ENCODE data around the gene DENND1B.
"Not testable (repeated sequence)": the region's sequence is repeated elsewhere in the genome, so short reads cannot be mapped to it uniquely, and the experiment has no call there.

The DENND1B gene

GRCh38 chr1:197622371-197622770 is 152.9 kb downstream of the DENND1B start:
- DNase-seq (ENCODE audit: low read depth), result no peak

- no peak for DNase-seq (ENCODE audit: low read depth)
Measured at GRCh38 chr1:197621761-197622160, 153.5 kb downstream of the DENND1B start.

GRCh38 chr1:197620714-197621163 is 154.5 kb downstream of the DENND1B start:
- no peak for DNase-seq (ENCODE audit: low read depth)

GRCh38 chr1:197619008-197619640 is 156.2 kb downstream of the DENND1B start:
- DNase-seq (ENCODE audit: low read depth), result no peak

- DNase-seq (ENCODE audit: low read depth), result no peak
Measured at GRCh38 chr1:197618061-197618460, 157.2 kb downstream of the DENND1B start.

GRCh38 chr1:197615693-197616011 is 159.6 kb downstream of the DENND1B start:
- DNase-seq (ENCODE audit: low read depth), result no peak

- DNase-seq (ENCODE audit: low read depth), result peak; percentile 3
Measured at GRCh38 chr1:197614916-197615692, 160.2 kb downstream of the DENND1B start.

GRCh38 chr1:197606168-197606845 is 169.0 kb downstream of the DENND1B start:
- DNase-seq (ENCODE audit: low read depth), result no peak

GRCh38 chr1:197604302-197604701 is 171.0 kb downstream of the DENND1B start:
- no peak for DNase-seq (ENCODE audit: low read depth)

- no peak for DNase-seq (ENCODE audit: low read depth)
Measured at GRCh38 chr1:197600751-197601150, 174.5 kb downstream of the DENND1B start.

- DNase-seq (ENCODE audit: low read depth), result no peak
Measured at GRCh38 chr1:197599789-197600188, 175.5 kb downstream of the DENND1B start.

- no peak for DNase-seq (ENCODE audit: low read depth)
Measured at GRCh38 chr1:197598935-197599334, 176.3 kb downstream of the DENND1B start.

- no peak for DNase-seq (ENCODE audit: low read depth)
Measured at GRCh38 chr1:197595304-197595904, 179.9 kb downstream of the DENND1B start.

GRCh38 chr1:197590687-197591086 is 184.6 kb downstream of the DENND1B start:
- DNase-seq (ENCODE audit: low read depth), result no peak

GRCh38 chr1:197585809-197586208 is 189.5 kb downstream of the DENND1B start:
- no peak for DNase-seq (ENCODE audit: low read depth)

- DNase-seq (ENCODE audit: low read depth), result no peak
Measured at GRCh38 chr1:197577580-197577979, 197.7 kb downstream of the DENND1B start.

GRCh38 chr1:197575531-197575930 is 199.7 kb downstream of the DENND1B start:
- DNase-seq (ENCODE audit: low read depth), result not testable (repeated sequence)

GRCh38 chr1:197572169-197572568 is 203.1 kb downstream of the DENND1B start:
- DNase-seq (ENCODE audit: low read depth), result no peak

- no peak for DNase-seq (ENCODE audit: low read depth)
Measured at GRCh38 chr1:197567442-197567841, 207.8 kb downstream of the DENND1B start.

- DNase-seq (ENCODE audit: low read depth), result no peak
Measured at GRCh38 chr1:197561041-197561440, 214.2 kb downstream of the DENND1B start.

GRCh38 chr1:197559655-197560054 is 215.6 kb downstream of the DENND1B start:
- DNase-seq (ENCODE audit: low read depth), result no peak

GRCh38 chr1:197559244-197559643 is 216.0 kb downstream of the DENND1B start:
- no peak for DNase-seq (ENCODE audit: low read depth)

- DNase-seq (ENCODE audit: low read depth), result no peak
Measured at GRCh38 chr1:197557302-197557701, 218.0 kb downstream of the DENND1B start.
